ENCODE results near the gene IRGC.

The IRGC gene

DNA sequence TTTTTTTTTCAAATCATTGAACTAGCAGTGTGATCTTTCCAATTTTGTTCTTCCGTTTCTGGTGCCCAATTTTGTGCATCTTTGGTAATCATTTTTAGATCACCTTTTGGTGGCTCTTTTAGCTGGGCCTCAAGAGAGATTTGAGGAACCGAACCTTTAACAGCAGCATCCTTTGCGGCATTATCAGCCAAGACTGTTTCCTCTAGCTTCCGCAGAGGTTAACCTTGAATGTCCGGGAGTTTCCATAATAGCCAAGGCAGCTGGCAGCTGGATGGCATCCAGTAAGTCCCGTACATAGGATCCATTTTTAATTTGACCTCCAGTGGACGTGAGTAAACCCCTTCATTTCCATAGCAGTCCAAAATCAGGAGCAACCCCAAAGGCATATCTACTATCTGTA lies 9.6 kb downstream of the IRGC start:
- DNase-seq (ENCODE audit: low read depth) = no peak

- DNase-seq (ENCODE audit: low read depth) = no peak
Measured at GRCh38 chr19:43726736-43727592, 11.1 kb downstream of the IRGC start.

- no peak for DNase-seq (ENCODE audit: low read depth)
Measured at GRCh38 chr19:43727593-43727853, 11.6 kb downstream of the IRGC start.

DNA sequence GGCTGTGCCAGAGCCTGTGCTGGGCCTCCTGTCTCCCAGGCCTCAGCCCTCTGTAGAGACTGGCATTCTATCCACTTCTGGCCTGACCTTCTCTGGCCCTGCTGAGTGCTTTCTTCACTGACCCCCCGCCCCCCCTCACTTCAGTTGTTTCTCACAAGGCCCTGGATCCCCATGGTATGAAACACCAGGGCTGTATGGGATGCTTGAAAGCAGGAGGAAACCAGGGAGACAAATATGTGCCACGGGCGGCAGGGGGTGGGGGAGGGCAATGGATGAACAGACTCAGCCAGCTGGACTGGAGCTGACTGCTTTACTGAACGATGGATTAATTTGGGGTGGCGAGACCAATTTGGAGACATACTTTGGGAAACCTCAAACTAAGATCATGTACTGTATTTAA lies 14.0 kb downstream of the IRGC start:
- DNase-seq (ENCODE audit: low read depth) = no peak

DNA sequence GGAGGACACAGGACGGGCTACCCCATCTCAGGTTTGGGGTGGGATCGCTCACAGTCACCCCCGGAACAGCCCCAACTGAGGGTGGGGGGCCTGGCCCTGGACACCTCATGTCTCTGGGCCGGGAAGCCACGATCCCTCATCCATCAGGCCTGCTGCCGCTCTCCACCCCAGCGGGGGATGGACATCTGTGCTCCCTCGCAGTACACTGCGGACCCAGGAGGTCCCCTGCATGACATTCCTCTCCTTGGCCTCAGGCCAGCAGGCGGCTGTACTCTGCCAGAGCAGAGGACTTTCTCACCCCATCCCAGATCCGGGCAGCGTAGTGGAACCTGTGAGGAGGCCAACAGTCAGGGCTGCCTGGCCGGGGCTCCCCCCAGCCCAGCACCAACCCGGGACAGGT lies 15.5 kb downstream of the IRGC start:
- no peak for DNase-seq (ENCODE audit: low read depth)

- DNase-seq (ENCODE audit: low read depth) = no peak
Measured at GRCh38 chr19:43731846-43732245, 16.0 kb downstream of the IRGC start.

GRCh38 chr19:43735013-43735412 lies 19.1 kb downstream of the IRGC start:
- no peak for DNase-seq (ENCODE audit: low read depth)

DNA sequence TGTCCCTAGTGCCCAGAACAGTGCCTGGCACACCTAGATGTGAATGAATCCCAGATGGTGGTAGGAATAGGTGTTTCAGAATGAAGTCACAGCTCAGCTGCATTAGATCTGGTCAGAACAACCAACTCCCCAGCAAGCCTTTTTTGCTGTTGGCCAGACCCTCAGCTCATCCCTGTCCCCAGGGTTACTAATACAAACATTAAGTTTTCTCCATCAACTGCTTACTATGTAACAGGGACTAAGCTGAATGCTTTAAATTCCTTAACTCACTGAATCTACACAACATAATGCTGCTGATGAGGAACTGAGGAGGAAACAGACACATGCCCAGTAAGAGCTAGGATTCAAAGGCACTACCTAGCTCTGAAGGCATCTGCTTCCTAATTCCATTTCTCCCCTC lies 20.1 kb downstream of the IRGC start:
- DNase-seq (ENCODE audit: low read depth) = no peak

GRCh38 chr19:43738780-43739211 lies 22.9 kb downstream of the IRGC start:
- no peak for DNase-seq (ENCODE audit: low read depth)

DNA sequence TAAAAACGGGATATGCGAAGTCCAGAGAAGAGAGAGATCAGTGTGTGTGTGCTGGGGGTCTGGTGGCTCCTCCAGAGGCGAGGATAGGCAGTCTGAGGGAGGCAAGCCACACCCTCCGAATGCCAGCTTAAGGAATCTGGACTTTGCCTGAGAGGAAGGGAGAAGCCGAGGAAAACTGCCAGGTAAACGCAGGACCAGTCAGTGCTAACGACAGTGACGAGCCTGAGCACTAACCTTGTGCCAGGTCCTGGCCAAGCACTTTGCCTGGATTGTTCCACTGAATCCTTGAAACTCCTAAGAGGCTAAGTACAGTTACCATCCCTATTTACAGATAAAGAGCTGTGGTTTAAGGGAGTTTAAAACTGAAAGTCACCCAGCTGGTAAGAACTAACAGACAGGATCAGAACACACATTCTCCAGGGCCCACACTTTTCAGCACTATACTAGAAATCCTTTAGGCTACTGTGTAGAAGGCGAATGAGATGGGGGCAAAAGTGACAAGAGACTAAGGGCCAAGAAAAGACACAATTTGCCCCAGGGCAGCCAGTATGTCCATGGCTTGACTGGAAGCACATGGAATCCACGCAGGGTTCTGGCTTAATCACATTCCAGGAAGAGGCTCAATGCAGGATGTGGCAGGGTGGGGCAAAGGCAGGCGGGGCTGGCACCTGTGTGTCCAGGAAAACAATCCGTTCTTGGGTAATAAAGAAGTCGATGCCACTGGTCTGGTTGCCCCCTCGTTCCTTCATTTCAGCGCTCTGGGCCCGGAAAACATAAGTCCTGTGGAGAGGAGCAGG lies 23.8 kb downstream of the IRGC start:
- no peak for DNase-seq (ENCODE audit: low read depth)

- DNase-seq (ENCODE audit: low read depth) = no peak
Measured at GRCh38 chr19:43741075-43741825, 25.4 kb downstream of the IRGC start.

GRCh38 chr19:43743059-43743458 lies 27.2 kb downstream of the IRGC start:
- DNase-seq (ENCODE audit: low read depth) = no peak

GRCh38 chr19:43747557-43748204 lies 31.8 kb downstream of the IRGC start:
- no peak for DNase-seq (ENCODE audit: low read depth)

GRCh38 chr19:43748205-43748594 lies 32.3 kb downstream of the IRGC start:
- no peak for DNase-seq (ENCODE audit: low read depth)

GRCh38 chr19:43748685-43749084 lies 32.8 kb downstream of the IRGC start:
- no peak for DNase-seq (ENCODE audit: low read depth)

GRCh38 chr19:43749152-43749551 lies 33.3 kb downstream of the IRGC start:
- DNase-seq (ENCODE audit: low read depth) = no peak

DNA sequence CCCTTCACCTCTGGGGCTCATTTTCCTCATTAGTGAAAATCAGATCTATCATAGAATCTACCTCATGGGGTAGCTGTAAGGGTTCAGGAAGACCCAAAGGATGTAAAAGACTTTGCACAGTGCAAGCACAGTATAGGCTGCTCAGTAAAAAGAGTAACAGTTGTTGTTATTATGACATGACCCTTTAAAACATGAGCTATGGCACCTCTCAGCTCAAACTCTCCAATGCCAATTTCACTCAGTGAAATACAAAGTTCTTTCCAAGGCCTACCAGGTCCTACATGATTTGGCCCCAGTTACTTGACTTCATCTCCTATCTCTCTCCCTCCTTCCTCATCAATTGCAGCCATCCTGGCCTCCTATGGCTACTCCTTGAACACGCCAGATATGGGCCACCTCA lies 34.0 kb downstream of the IRGC start:
- DNase-seq (ENCODE audit: low read depth) = no peak

- no peak for DNase-seq (ENCODE audit: low read depth)
Measured at GRCh38 chr19:43751466-43752220, 35.8 kb downstream of the IRGC start.

DNA sequence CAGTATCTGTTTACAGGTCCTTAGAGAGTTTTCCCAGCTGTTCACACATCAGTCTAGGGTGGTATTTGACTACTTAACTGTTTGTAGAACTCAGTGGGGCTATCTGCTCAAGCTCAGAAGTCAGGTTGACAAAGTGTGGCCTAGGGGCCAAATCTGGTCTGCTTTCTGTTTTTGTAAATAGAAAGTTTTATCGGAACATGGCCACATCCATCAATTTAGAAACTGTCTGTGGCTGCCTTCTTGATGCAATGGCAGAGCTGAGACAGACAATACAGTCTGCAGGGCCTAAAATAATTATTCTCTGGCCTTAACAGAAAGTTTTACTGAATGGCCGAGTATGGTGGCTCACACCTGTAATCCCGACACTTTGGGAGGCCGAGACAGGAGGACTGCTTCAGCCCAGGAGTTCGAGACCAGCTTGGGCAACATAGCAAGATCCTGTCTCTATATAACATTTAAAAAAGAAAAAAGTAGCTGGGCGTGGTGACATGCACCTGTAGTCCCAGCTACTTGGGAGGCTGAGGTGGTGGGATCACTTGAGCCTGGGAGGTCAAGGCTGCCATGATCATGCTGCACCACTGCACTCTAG lies 36.5 kb downstream of the IRGC start:
- no peak for DNase-seq (ENCODE audit: low read depth)

DNA sequence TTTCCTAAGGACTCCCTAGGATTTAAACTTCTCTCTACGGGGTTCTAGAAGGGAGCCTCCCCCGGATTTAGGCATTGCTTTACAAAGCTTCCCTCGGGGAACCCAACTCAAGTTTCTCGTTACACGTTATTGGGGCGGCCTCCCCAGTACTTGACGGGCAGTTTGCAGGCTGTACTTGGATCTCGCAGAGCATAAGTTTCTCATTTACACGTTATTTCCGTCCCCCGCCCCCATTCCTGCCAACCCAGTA lies 38.3 kb downstream of the IRGC start:
- no peak for DNase-seq (ENCODE audit: low read depth)

DNA sequence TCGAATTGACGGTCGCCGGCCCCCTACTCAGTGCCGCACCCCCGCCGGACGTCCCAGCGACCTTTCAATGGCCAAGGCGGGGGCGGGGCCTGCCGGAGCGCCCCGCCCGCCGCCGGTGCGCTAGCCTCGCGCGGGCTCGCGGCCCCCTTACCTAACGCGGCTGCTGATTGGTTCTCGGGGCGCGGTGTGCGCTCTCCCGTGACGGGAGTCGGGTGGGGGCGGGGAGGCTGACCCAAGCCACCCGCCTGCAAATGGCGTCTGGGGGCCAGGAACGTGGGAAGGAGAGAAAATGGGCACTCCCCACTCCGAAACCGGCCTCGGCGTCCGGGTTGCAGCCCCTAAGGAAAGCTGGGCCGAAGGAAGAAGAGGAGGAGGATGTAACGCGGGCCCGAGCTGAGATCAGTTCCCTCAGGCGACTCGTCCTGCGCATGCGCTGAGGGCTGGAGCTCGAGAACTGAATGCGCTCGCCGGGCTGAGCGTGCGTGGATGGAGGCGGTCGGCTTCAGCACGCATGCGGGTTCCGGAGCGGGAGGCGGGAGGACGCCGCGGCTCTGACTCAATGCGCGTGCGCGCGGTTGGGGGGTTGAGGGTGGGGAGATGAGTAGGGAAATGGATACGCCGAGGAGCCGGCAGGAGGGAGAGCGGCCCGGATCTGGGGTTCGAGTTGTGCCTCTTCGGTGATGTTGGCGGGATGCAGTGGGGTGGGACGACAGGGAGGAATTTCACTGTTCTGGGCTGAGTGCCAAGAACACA lies 38.8 kb downstream of the IRGC start, which contains the start of gene SMG9:
Gene SMG9 (minus strand): TSS at position 460 of the 753 bp plus-strand sequence. CDS start 4,221 bp downstream, outside the sequence.
- peak; percentile 95 for DNase-seq (ENCODE audit: low read depth)

Data from stimulated activated CD8-positive, alpha-beta memory T cell treated with anti-CD3 and anti-CD28 coated beads, Interleukin-7, amount 100 ng/mL, for 24 hours (primary cell).